Nephron progenitor cell (in vitro differentiated cells): ENCODE results near the gene ZNF844.
A peak's percentile ranks its signal among the peaks of the same experiment; 100 is the strongest.

Source experiments
- DNase-seq: peaks from one replicate; pipeline ENCODE4 v3.0.0; 2021
- H3K27ac Mint-ChIP-seq: 2 replicates; pipeline ENCODE4 v1.8.0; 2021; ENCODE audit warnings: mild to moderate bottlenecking, moderate library complexity, mixed read lengths
- H3K27me3 Mint-ChIP-seq: 2 replicates; pipeline ENCODE4 v1.8.0; 2021; ENCODE audit warnings: mild to moderate bottlenecking, low read depth, mixed read lengths; ENCODE audit not compliant: poor library complexity
- H3K36me3 Mint-ChIP-seq: 2 replicates; pipeline ENCODE4 v1.8.0; 2021; ENCODE audit warnings: low read depth, mixed read lengths
- H3K4me1 Mint-ChIP-seq: 2 replicates; pipeline ENCODE4 v1.8.0; 2021; ENCODE audit warnings: mixed read lengths
- H3K4me3 Mint-ChIP-seq: 2 replicates; pipeline ENCODE4 v1.8.0; 2021; ENCODE audit warnings: mild to moderate bottlenecking, moderate library complexity, mixed read lengths
- H3K9me3 Mint-ChIP-seq: 2 replicates; pipeline ENCODE4 v1.8.0; 2021; ENCODE audit warnings: mild to moderate bottlenecking, moderate library complexity, mixed read lengths
- CTCF ChIP-seq: fragments of 200-600 bp; sonication (generic); IDR thresholded peaks from 2 replicates; pipeline ENCODE4 v1.5.0; 2021; ENCODE audit warnings: antibody characterized with exemption

The ZNF844 gene

GRCh38 chr19:12035220-12036172 is 29.0 kb upstream of the ZNF844 start, which contains the start of gene ZNF433:
Gene ZNF433, minus strand, starts transcription at chr19:12035679. Its CDS starts 140 bp downstream, at chr19:12035539.
- peaks cover 16% of the 10 kb centered on the region for H3K4me1 Mint-ChIP-seq
- H3K27me3 Mint-ChIP-seq = peaks cover 18% of the 10 kb centered on the region
- H3K9me3 Mint-ChIP-seq = peaks cover 83% of the 10 kb centered on the region
- peak within 1 kb of the TSS; percentile 91 for H3K4me3 Mint-ChIP-seq
- peaks cover 64% of the 10 kb centered on the region for H3K36me3 Mint-ChIP-seq
- peak; percentile 97 for DNase-seq
- TF ChIP-seq CTCF = no peak
- H3K27ac Mint-ChIP-seq = peak within 1 kb of the TSS; percentile 80

GRCh38 chr19:12042893-12043292 is 21.6 kb upstream of the ZNF844 start:
- Mint-ChIP-seq H3K27ac (no peak overlapping the region), H3K9me3 (peaks cover 91% of the 10 kb centered on the region), H3K27me3 (peaks cover 5% of the 10 kb centered on the region), H3K4me3 (no peak overlapping the region), H3K4me1 (no peaks in the 10 kb centered on the region), H3K36me3 (peaks cover 80% of the 10 kb centered on the region)
- TF ChIP-seq CTCF = no peak
- no peak for DNase-seq

- H3K27ac Mint-ChIP-seq = no peak overlapping the region
- no peak for DNase-seq
- H3K4me1 Mint-ChIP-seq = no peaks in the 10 kb centered on the region
- peaks cover 93% of the 10 kb centered on the region for H3K9me3 Mint-ChIP-seq
- no peak for TF ChIP-seq CTCF
- H3K27me3 Mint-ChIP-seq = peaks cover 5% of the 10 kb centered on the region
- peaks cover 74% of the 10 kb centered on the region for H3K36me3 Mint-ChIP-seq
- H3K4me3 Mint-ChIP-seq = no peak overlapping the region
Observed at GRCh38 chr19:12043752-12044422, 20.6 kb upstream of the ZNF844 start.

- Mint-ChIP-seq H3K4me1 (peaks cover 6% of the 10 kb centered on the region), H3K9me3 (peaks cover 85% of the 10 kb centered on the region), H3K36me3 (peaks cover 64% of the 10 kb centered on the region), H3K27me3 (peaks cover 5% of the 10 kb centered on the region), H3K4me3 (no peak overlapping the region), H3K27ac (no peak overlapping the region)
- no peak for TF ChIP-seq CTCF
- DNase-seq = no peak
Observed at GRCh38 chr19:12047868-12048267, 16.7 kb upstream of the ZNF844 start.

- peaks cover 63% of the 10 kb centered on the region for H3K9me3 Mint-ChIP-seq
- peak overlapping the region; percentile 15 for H3K27ac Mint-ChIP-seq
- DNase-seq = no peak
- peaks cover 23% of the 10 kb centered on the region for H3K27me3 Mint-ChIP-seq
- peak overlapping the region; percentile 87 for H3K4me3 Mint-ChIP-seq
- TF ChIP-seq CTCF = no peak
- H3K36me3 Mint-ChIP-seq = peaks cover 28% of the 10 kb centered on the region
- H3K4me1 Mint-ChIP-seq = peaks cover 11% of the 10 kb centered on the region
Observed at GRCh38 chr19:12052091-12052496, 12.4 kb upstream of the ZNF844 start.
